ENCODE results near the gene CEMP1. TPM values are rescaled to one million over a fixed set of nuclear protein-coding genes. Genes with fewer than 3 reads are reported as not detected.
A peak's percentile ranks its signal among the peaks of the same experiment; 100 is the strongest.
"Not testable (repeated sequence)": the region's sequence is repeated elsewhere in the genome, so short reads cannot be mapped to it uniquely, and the experiment has no call there.

Gene CEMP1
- not detected in 2 replicates for total RNA-seq
- long read RNA-seq = 0 reads

GRCh38 chr16:2531371-2531695 lies at the start of gene CEMP1:
TSS of gene CEMP1 (minus strand) at chr16:2531408. CDS start at chr16:2531073, 335 bp downstream.
- Mint-ChIP-seq H3K4me1 (ENCODE audit: unreplicated experiment) (peaks cover 16% of the 10 kb centered on the region), H3K27me3 (ENCODE audit: unreplicated experiment) (no peaks in the 10 kb centered on the region), H3K4me3 (ENCODE audit: unreplicated experiment) (peak within 1 kb of the TSS; percentile 90), H3K27ac (ENCODE audit: unreplicated experiment) (peak within 1 kb of the TSS; percentile 96), H3K9me3 (ENCODE audit: unreplicated experiment) (no peaks in the 10 kb centered on the region), H3K36me3 (ENCODE audit: unreplicated experiment) (peaks cover 2% of the 10 kb centered on the region)
- TF ChIP-seq CTCF (IDR thresholded peaks at IDR 0.05) = no peak
- no peak for DNase-seq (ENCODE audit: extremely low spot score, unreplicated experiment)

GRCh38 chr16:2580818-2581217 lies 49.6 kb upstream of the CEMP1 start:
- H3K27ac Mint-ChIP-seq (ENCODE audit: unreplicated experiment); H3K27me3 Mint-ChIP-seq (ENCODE audit: unreplicated experiment); DNase-seq (ENCODE audit: extremely low spot score, unreplicated experiment); H3K4me3 Mint-ChIP-seq (ENCODE audit: unreplicated experiment); H3K36me3 Mint-ChIP-seq (ENCODE audit: unreplicated experiment); H3K4me1 Mint-ChIP-seq (ENCODE audit: unreplicated experiment); H3K9me3 Mint-ChIP-seq (ENCODE audit: unreplicated experiment): not testable (repeated sequence)

GRCh38 chr16:2580143-2580542 lies 48.9 kb upstream of the CEMP1 start:
- not testable (repeated sequence) for H3K36me3 Mint-ChIP-seq (ENCODE audit: unreplicated experiment); H3K9me3 Mint-ChIP-seq (ENCODE audit: unreplicated experiment); H3K27ac Mint-ChIP-seq (ENCODE audit: unreplicated experiment); H3K4me3 Mint-ChIP-seq (ENCODE audit: unreplicated experiment); H3K27me3 Mint-ChIP-seq (ENCODE audit: unreplicated experiment); H3K4me1 Mint-ChIP-seq (ENCODE audit: unreplicated experiment); DNase-seq (ENCODE audit: extremely low spot score, unreplicated experiment)
- TF ChIP-seq CTCF (IDR thresholded peaks at IDR 0.05) = peak; percentile 34

GRCh38 chr16:2578905-2579304 lies 47.7 kb upstream of the CEMP1 start:
- H3K27me3 Mint-ChIP-seq (ENCODE audit: unreplicated experiment); H3K36me3 Mint-ChIP-seq (ENCODE audit: unreplicated experiment); DNase-seq (ENCODE audit: extremely low spot score, unreplicated experiment); H3K4me1 Mint-ChIP-seq (ENCODE audit: unreplicated experiment); H3K9me3 Mint-ChIP-seq (ENCODE audit: unreplicated experiment); H3K4me3 Mint-ChIP-seq (ENCODE audit: unreplicated experiment); H3K27ac Mint-ChIP-seq (ENCODE audit: unreplicated experiment): not testable (repeated sequence)

GRCh38 chr16:2577044-2577443 lies 45.8 kb upstream of the CEMP1 start:
- H3K4me1 Mint-ChIP-seq (ENCODE audit: unreplicated experiment); H3K27me3 Mint-ChIP-seq (ENCODE audit: unreplicated experiment); H3K27ac Mint-ChIP-seq (ENCODE audit: unreplicated experiment); DNase-seq (ENCODE audit: extremely low spot score, unreplicated experiment); H3K9me3 Mint-ChIP-seq (ENCODE audit: unreplicated experiment); H3K36me3 Mint-ChIP-seq (ENCODE audit: unreplicated experiment); H3K4me3 Mint-ChIP-seq (ENCODE audit: unreplicated experiment): not testable (repeated sequence)

GRCh38 chr16:2575839-2576238 lies 44.6 kb upstream of the CEMP1 start:
- H3K36me3 Mint-ChIP-seq (ENCODE audit: unreplicated experiment); H3K27ac Mint-ChIP-seq (ENCODE audit: unreplicated experiment); H3K9me3 Mint-ChIP-seq (ENCODE audit: unreplicated experiment); H3K4me1 Mint-ChIP-seq (ENCODE audit: unreplicated experiment); H3K4me3 Mint-ChIP-seq (ENCODE audit: unreplicated experiment); DNase-seq (ENCODE audit: extremely low spot score, unreplicated experiment); H3K27me3 Mint-ChIP-seq (ENCODE audit: unreplicated experiment): not testable (repeated sequence)

- not testable (repeated sequence) for DNase-seq (ENCODE audit: extremely low spot score, unreplicated experiment); H3K27me3 Mint-ChIP-seq (ENCODE audit: unreplicated experiment); H3K4me1 Mint-ChIP-seq (ENCODE audit: unreplicated experiment); H3K36me3 Mint-ChIP-seq (ENCODE audit: unreplicated experiment); H3K4me3 Mint-ChIP-seq (ENCODE audit: unreplicated experiment); H3K27ac Mint-ChIP-seq (ENCODE audit: unreplicated experiment); H3K9me3 Mint-ChIP-seq (ENCODE audit: unreplicated experiment)
These were observed 41.5 kb upstream of the CEMP1 start for GRCh38 chr16:2572704-2573103.

- H3K4me1 Mint-ChIP-seq (ENCODE audit: unreplicated experiment); H3K9me3 Mint-ChIP-seq (ENCODE audit: unreplicated experiment); H3K27ac Mint-ChIP-seq (ENCODE audit: unreplicated experiment); DNase-seq (ENCODE audit: extremely low spot score, unreplicated experiment); H3K4me3 Mint-ChIP-seq (ENCODE audit: unreplicated experiment); H3K36me3 Mint-ChIP-seq (ENCODE audit: unreplicated experiment); H3K27me3 Mint-ChIP-seq (ENCODE audit: unreplicated experiment): not testable (repeated sequence)
These were observed 37.4 kb upstream of the CEMP1 start for GRCh38 chr16:2568573-2568972.

GRCh38 chr16:2567506-2567905 lies 36.3 kb upstream of the CEMP1 start:
- not testable (repeated sequence) for H3K36me3 Mint-ChIP-seq (ENCODE audit: unreplicated experiment); H3K4me1 Mint-ChIP-seq (ENCODE audit: unreplicated experiment); H3K9me3 Mint-ChIP-seq (ENCODE audit: unreplicated experiment); DNase-seq (ENCODE audit: extremely low spot score, unreplicated experiment); H3K4me3 Mint-ChIP-seq (ENCODE audit: unreplicated experiment); H3K27me3 Mint-ChIP-seq (ENCODE audit: unreplicated experiment); H3K27ac Mint-ChIP-seq (ENCODE audit: unreplicated experiment)
